ENCODE results near the gene MRPL4. TPM values are rescaled to one million over a fixed set of nuclear protein-coding genes. Genes with fewer than 3 reads are reported as not detected.
"Not testable (repeated sequence)": the region's sequence is repeated elsewhere in the genome, so short reads cannot be mapped to it uniquely, and the experiment has no call there.

Gene MRPL4
- total RNA-seq, 2 experiments from 2014 or later, result 115 to 116 TPM

- Mint-ChIP-seq H3K9me3 (no peaks in the 10 kb centered on the region), H3K4me1 (ENCODE audit: low read depth) (peaks cover 31% of the 10 kb centered on the region), H3K36me3 (ENCODE audit: low read depth) (no peaks in the 10 kb centered on the region), H3K27ac (no peak overlapping the region), H3K4me3 (peak overlapping the region; percentile 84), H3K27me3 (ENCODE audit: low read depth) (no peaks in the 10 kb centered on the region)
- DNase-seq, result no peak
- CTCF ChIA-PET, result interaction anchor here (9.0 kb wide), 1 partner anchor 19 kb away, joined by 58 read pairs; the partner anchor contains the start of gene MRPL4
- intact Hi-C loops (cut with micrococcal nuclease), result loop anchor here (2.0 kb wide), 1 partner anchor 37 kb away; the partner anchor contains the start of gene DNMT1
These were observed 20.3 kb upstream of the MRPL4 start for GRCh38 chr19:10231612-10232228.

GRCh38 chr19:10233946-10234345, 18.1 kb upstream of the MRPL4 start:
- no peaks in the 10 kb centered on the region for H3K9me3 Mint-ChIP-seq
- H3K4me1 Mint-ChIP-seq (ENCODE audit: low read depth), result peaks cover 30% of the 10 kb centered on the region
- CTCF ChIA-PET, result interaction anchor here (9.0 kb wide), 1 partner anchor 16 kb away, joined by 58 read pairs; the partner anchor contains the start of gene MRPL4
- intact Hi-C loops (cut with micrococcal nuclease), result no loop called here
- no peak overlapping the region for H3K4me3 Mint-ChIP-seq
- H3K27me3 Mint-ChIP-seq (ENCODE audit: low read depth), result no peaks in the 10 kb centered on the region
- no peak for DNase-seq
- no peaks in the 10 kb centered on the region for H3K36me3 Mint-ChIP-seq (ENCODE audit: low read depth)
- no peak overlapping the region for H3K27ac Mint-ChIP-seq

- DNase-seq, result no peak
- CTCF ChIA-PET, result no interaction called here
- no peak overlapping the region for H3K4me3 Mint-ChIP-seq
- H3K27ac Mint-ChIP-seq, result peak overlapping the region; percentile 50
- peaks cover 23% of the 10 kb centered on the region for H3K4me1 Mint-ChIP-seq (ENCODE audit: low read depth)
- H3K9me3 Mint-ChIP-seq, result no peaks in the 10 kb centered on the region
- H3K27me3 Mint-ChIP-seq (ENCODE audit: low read depth), result no peaks in the 10 kb centered on the region
- no peaks in the 10 kb centered on the region for H3K36me3 Mint-ChIP-seq (ENCODE audit: low read depth)
- intact Hi-C loops (cut with micrococcal nuclease), result no loop called here
These were observed 17.0 kb upstream of the MRPL4 start for GRCh38 chr19:10235003-10235402.

DNA sequence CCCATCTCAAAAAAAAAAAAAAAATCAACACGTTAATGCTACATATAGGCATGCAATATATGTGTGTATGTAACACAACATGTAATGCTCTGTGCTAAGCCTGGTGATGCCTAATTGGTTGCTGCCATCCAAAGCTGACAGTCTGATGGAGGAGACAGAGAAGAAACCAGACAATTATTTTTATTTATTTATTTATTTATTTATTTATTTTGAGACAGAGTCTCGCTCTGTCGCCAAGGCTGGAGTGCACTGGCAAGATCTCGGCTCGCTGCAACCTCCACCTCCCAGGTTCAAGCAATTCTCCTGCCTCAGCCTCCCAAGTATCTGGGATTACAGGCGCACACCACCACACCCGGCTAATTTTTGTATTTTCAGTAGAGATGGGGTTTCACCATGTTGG, 16.6 kb upstream of the MRPL4 start:
- intact Hi-C loops (cut with micrococcal nuclease); H3K27me3 Mint-ChIP-seq (ENCODE audit: low read depth); H3K4me3 Mint-ChIP-seq; H3K36me3 Mint-ChIP-seq (ENCODE audit: low read depth); DNase-seq; H3K9me3 Mint-ChIP-seq: not testable (repeated sequence)
- Mint-ChIP-seq H3K4me1 (ENCODE audit: low read depth) (peaks cover 19% of the 10 kb centered on the region), H3K27ac (peak overlapping the region; percentile 50)
- CTCF ChIA-PET, result interaction anchor here (1.0 to 2.5 kb wide), 3 partner anchors 9 to 36 kb away, joined by 3 to 13 read pairs (median 4); partner anchors contain the start of gene ICAM1

GRCh38 chr19:10237702-10238101, 14.3 kb upstream of the MRPL4 start:
- Mint-ChIP-seq H3K36me3 (ENCODE audit: low read depth) (no peaks in the 10 kb centered on the region), H3K4me3 (no peak overlapping the region), H3K4me1 (ENCODE audit: low read depth) (peaks cover 19% of the 10 kb centered on the region), H3K9me3 (no peaks in the 10 kb centered on the region), H3K27ac (no peak overlapping the region), H3K27me3 (ENCODE audit: low read depth) (no peaks in the 10 kb centered on the region)
- intact Hi-C loops (cut with micrococcal nuclease), result no loop called here
- no peak for DNase-seq
- CTCF ChIA-PET, result interaction anchor here (0.7 to 2.5 kb wide), 2 partner anchors 12 to 22 kb away, joined by 4 to 13 read pairs; no protein-coding TSS in a partner anchor

DNA sequence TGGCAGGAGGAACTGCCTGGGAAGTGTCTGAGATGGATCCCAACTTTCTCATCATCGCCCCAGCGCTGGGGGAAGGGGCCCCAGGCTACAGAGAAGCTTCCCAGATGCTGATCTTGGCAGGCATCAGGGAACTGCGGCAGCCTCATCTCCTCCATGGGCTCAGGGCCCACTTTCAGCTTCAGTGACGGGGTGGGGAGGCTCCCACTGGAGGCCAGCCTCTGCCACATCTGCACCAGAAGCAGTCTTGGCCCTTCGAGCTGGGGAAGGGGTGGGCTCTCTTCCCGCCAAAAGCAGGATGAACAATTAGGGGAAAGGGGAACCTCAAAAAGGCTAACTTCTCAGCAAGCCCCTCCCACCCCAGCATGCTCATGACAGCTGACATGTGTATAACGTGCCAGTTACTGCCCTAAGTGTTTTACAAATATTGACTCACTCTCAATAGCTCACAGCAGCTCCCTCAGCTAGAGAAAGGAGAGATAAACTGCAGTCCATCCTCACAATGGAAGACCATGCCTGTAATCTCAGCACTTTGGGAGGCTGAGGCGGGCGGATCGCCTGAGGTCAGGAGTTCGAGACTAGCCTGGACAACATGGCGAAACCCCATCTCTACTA, 13.7 kb upstream of the MRPL4 start:
- no peak overlapping the region for H3K4me3 Mint-ChIP-seq
- H3K4me1 Mint-ChIP-seq (ENCODE audit: low read depth), result peaks cover 19% of the 10 kb centered on the region
- intact Hi-C loops (cut with micrococcal nuclease), result no loop called here
- no peak overlapping the region for H3K27ac Mint-ChIP-seq
- H3K27me3 Mint-ChIP-seq (ENCODE audit: low read depth), result no peaks in the 10 kb centered on the region
- H3K9me3 Mint-ChIP-seq, result no peaks in the 10 kb centered on the region
- no peaks in the 10 kb centered on the region for H3K36me3 Mint-ChIP-seq (ENCODE audit: low read depth)
- no peak for DNase-seq
- CTCF ChIA-PET, result interaction anchor here (0.6 to 0.9 kb wide), 2 partner anchors 12 to 281 kb away, joined by 3 to 5 read pairs; no protein-coding TSS in a partner anchor

DNA sequence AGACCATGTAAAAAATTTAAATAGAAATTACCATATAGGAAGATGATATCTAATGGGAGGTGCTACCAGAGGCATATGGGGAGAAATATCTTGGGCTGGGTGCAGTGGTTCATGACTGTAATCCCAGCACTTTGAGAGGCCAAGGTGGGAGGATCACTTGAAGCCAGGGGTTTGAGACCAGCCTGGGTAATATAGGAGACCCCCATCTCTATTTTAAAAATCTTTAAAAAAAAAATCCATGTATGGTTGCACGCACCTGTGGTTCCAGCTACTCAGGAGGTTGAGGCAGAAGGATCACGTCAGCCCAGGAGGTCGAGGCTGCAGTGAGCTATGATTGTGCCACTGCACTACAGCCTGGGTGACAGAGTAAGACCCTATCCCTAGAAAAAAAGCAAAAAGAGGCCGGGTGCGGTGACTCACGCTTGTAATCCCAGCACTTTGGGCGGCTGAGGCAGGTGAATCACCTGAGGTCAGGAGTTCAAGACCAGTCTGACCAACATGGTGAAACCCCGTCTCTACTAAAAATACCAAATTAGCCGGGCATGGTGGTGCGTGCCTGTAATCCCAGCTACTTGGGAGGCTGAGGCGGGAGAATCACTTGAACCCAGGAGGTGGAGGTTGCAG, 10.1 kb upstream of the MRPL4 start:
- H3K27ac Mint-ChIP-seq; H3K9me3 Mint-ChIP-seq; H3K4me3 Mint-ChIP-seq; DNase-seq; H3K36me3 Mint-ChIP-seq (ENCODE audit: low read depth); H3K4me1 Mint-ChIP-seq (ENCODE audit: low read depth); H3K27me3 Mint-ChIP-seq (ENCODE audit: low read depth); CTCF ChIA-PET; intact Hi-C loops (cut with micrococcal nuclease): not testable (repeated sequence)

- CTCF ChIA-PET, result no interaction called here
- H3K4me3 Mint-ChIP-seq, result no peak overlapping the region
- H3K36me3 Mint-ChIP-seq (ENCODE audit: low read depth), result no peaks in the 10 kb centered on the region
- no peaks in the 10 kb centered on the region for H3K4me1 Mint-ChIP-seq (ENCODE audit: low read depth)
- intact Hi-C loops (cut with micrococcal nuclease), result no loop called here
- no peaks in the 10 kb centered on the region for H3K9me3 Mint-ChIP-seq
- H3K27ac Mint-ChIP-seq, result no peak overlapping the region
- no peak for DNase-seq
- no peaks in the 10 kb centered on the region for H3K27me3 Mint-ChIP-seq (ENCODE audit: low read depth)
These were observed 8.4 kb upstream of the MRPL4 start for GRCh38 chr19:10243606-10244005.

DNA sequence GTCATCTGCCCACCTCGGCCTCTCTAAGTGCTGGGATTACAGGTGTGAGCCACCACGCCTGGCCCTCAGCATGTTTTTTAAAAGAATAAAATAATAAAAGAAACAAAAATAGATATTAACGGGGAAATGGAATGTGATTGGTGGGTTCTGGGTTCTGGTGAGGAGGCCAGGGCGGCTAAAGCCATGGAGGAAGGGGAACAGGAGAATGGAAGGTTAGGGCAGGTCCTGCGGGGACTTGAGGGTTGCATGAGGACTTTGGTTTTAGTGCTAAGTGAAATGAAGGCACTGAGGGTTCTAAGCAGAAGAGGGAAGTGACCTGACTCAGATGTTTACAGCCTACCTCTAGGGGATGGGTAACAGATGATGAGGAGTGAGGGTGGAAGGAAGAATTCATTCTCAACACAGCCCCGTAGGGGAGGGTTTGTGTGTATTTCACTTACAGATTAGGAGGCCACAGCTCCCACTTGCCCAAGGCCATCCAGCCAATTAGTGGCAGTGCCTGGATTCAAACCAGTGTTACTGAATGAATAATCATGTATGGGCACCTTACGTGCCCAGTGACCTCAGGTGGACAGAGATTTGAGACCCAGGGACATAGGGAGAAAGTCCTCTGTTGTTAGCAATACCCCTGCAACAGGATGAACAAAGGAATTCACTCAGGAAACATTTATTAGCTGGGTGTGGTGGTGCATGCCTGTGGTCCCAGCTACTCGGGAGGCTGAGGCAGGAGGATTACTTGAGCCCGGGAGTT, 6.7 kb upstream of the MRPL4 start:
- intact Hi-C loops (cut with micrococcal nuclease), result no loop called here
- Mint-ChIP-seq H3K4me1 (ENCODE audit: low read depth) (peaks cover 3% of the 10 kb centered on the region), H3K9me3 (no peaks in the 10 kb centered on the region)

GRCh38 chr19:10246511-10246910, 5.5 kb upstream of the MRPL4 start:
- peaks cover 8% of the 10 kb centered on the region for H3K4me1 Mint-ChIP-seq (ENCODE audit: low read depth)
- no peaks in the 10 kb centered on the region for H3K36me3 Mint-ChIP-seq (ENCODE audit: low read depth)
- H3K9me3 Mint-ChIP-seq, result no peaks in the 10 kb centered on the region
- no peak overlapping the region for H3K27ac Mint-ChIP-seq
- no peak for DNase-seq
- no peaks in the 10 kb centered on the region for H3K27me3 Mint-ChIP-seq (ENCODE audit: low read depth)
- intact Hi-C loops (cut with micrococcal nuclease), result no loop called here
- CTCF ChIA-PET, result interaction anchor here (0.6 to 1.6 kb wide), 4 partner anchors 12 to 172 kb away, joined by 3 to 6 read pairs (median 3); no protein-coding TSS in a partner anchor
- H3K4me3 Mint-ChIP-seq, result no peak overlapping the region

More for the DNA sequence above, 6.7 kb upstream of the MRPL4 start:
- Mint-ChIP-seq H3K36me3 (ENCODE audit: low read depth) (no peaks in the 10 kb centered on the region), H3K4me3 (no peak overlapping the region), H3K27ac (no peak overlapping the region), H3K27me3 (ENCODE audit: low read depth) (no peaks in the 10 kb centered on the region)
- CTCF ChIA-PET, result interaction anchor here (1.1 to 1.6 kb wide), 2 partner anchors 13 to 17 kb away, joined by 3 to 6 read pairs; no protein-coding TSS in a partner anchor
- DNase-seq, result no peak

- H3K27ac Mint-ChIP-seq, result peak overlapping the region; percentile 95
- CTCF ChIA-PET, result no interaction called here
- peak overlapping the region; percentile 97 for H3K4me3 Mint-ChIP-seq
- H3K9me3 Mint-ChIP-seq, result no peaks in the 10 kb centered on the region
- DNase-seq, result no peak
- H3K36me3 Mint-ChIP-seq (ENCODE audit: low read depth), result peaks cover 25% of the 10 kb centered on the region
- intact Hi-C loops (cut with micrococcal nuclease), result no loop called here
- no peaks in the 10 kb centered on the region for H3K27me3 Mint-ChIP-seq (ENCODE audit: low read depth)
- peaks cover 34% of the 10 kb centered on the region for H3K4me1 Mint-ChIP-seq (ENCODE audit: low read depth)
These were observed 693 bp downstream of the MRPL4 start for GRCh38 chr19:10252707-10253106.

DNA sequence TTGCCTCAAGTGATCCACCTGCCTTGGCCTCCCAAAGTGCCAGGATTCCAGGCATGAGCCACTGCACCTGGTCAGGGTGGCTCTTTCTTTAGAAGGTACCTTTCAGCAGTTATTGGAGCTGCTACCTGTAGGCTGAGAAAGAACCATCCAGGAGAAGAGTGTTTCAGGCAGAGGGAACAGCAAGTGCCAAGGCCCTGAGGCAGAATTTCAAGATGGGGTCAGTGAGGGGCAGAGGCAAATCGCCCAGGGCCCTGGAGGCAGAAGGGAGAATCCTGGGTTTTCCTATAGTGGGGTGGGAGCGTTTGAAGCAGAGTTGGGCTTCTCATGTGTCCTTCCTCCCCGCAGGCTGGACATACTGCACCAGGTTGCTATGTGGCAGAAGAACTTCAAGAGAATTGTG, 2.2 kb downstream of the MRPL4 start:
- intact Hi-C loops (cut with micrococcal nuclease), result no loop called here
- CTCF ChIA-PET, result interaction anchor here (0.6 to 1.4 kb wide), 2 partner anchors 116 to 137 kb away, joined by 4 read pairs; no protein-coding TSS in a partner anchor
- peaks cover 32% of the 10 kb centered on the region for H3K36me3 Mint-ChIP-seq (ENCODE audit: low read depth)
- H3K27ac Mint-ChIP-seq, result no peak overlapping the region
- H3K27me3 Mint-ChIP-seq (ENCODE audit: low read depth), result no peaks in the 10 kb centered on the region
- no peaks in the 10 kb centered on the region for H3K9me3 Mint-ChIP-seq
- no peak for DNase-seq
- H3K4me1 Mint-ChIP-seq (ENCODE audit: low read depth), result peaks cover 44% of the 10 kb centered on the region
- H3K4me3 Mint-ChIP-seq, result no peak overlapping the region

All from activated naive CD4-positive, alpha-beta T cell treated with anti-CD3 and anti-CD28 coated beads for 36 hours (primary cell).